MCF 10A (cell line): Measurements from ENCODE around the gene GZMM. TPM values are rescaled to one million over a fixed set of nuclear protein-coding genes. Genes with fewer than 3 reads are reported as not detected.

Experiments
- BruUV-seq: library from RNA; stranded (reverse); fragments of 400-500 nt; replicated peaks from 2 replicates; lab custom pipeline; 2021; lab: Mats Ljungman, UMichigan
- CTCF ChIA-PET: fragments of 300-600 bp; sonication (Branson Sonifier 250); formaldehyde crosslinking; extraction: SDS; loops from one replicate; lab custom pipeline; 2021; ENCODE audit warnings: antibody characterized with exemption, inconsistent platforms; lab: Yijun Ruan, JAX
- POLR2A ChIA-PET: fragments of 300-600, 350-650 bp; sonication (Branson Sonifier 250); formaldehyde crosslinking; extraction: SDS; loops from one replicate; lab custom pipeline; 2020; ENCODE audit warnings: antibody characterized with exemption, inconsistent platforms; lab: Yijun Ruan, JAX
- DNase-seq: peaks from one replicate; pipeline ENCODE4 v3.0.0-alpha.2; 2018; ENCODE audit not compliant: unreplicated experiment
- H3K27ac Mint-ChIP-seq: one replicate; pipeline ENCODE4 v1.8.0; 2022; ENCODE audit warnings: mild to moderate bottlenecking, low read depth, mixed read lengths; ENCODE audit not compliant: unreplicated experiment
- H3K27me3 Mint-ChIP-seq: one replicate; pipeline ENCODE4 v1.8.0; 2022; ENCODE audit warnings: mixed read lengths; ENCODE audit not compliant: insufficient read depth, unreplicated experiment
- H3K36me3 Mint-ChIP-seq: one replicate; pipeline ENCODE4 v1.8.0; 2022; ENCODE audit warnings: mild to moderate bottlenecking, moderate library complexity, mixed read lengths; ENCODE audit not compliant: insufficient read depth, unreplicated experiment
- H3K4me1 Mint-ChIP-seq: one replicate; pipeline ENCODE4 v1.8.0; 2022; ENCODE audit warnings: mixed read lengths; ENCODE audit not compliant: insufficient read depth, unreplicated experiment
- H3K4me3 Mint-ChIP-seq: one replicate; pipeline ENCODE4 v1.8.0; 2022; ENCODE audit warnings: mild to moderate bottlenecking, moderate library complexity, mixed read lengths; ENCODE audit not compliant: unreplicated experiment
- H3K9me3 Mint-ChIP-seq: one replicate; pipeline ENCODE4 v1.8.0; 2022; ENCODE audit warnings: mixed read lengths; ENCODE audit not compliant: unreplicated experiment
- intact Hi-C: fragments of 100-400 bp; cut with micrococcal nuclease; formaldehyde crosslinking; loops from 2 replicates; pipeline ENCODE4 v1.14.1; 2022
- total RNA-seq: library from RNA; stranded (reverse); gene quantifications from 2 replicates; pipeline ENCODE4 v1.2.3, GENCODE V29; 2022
- TF ChIP-seq, protein P1 (sequence below): fragments of 200-600 bp; IDR thresholded peaks from one replicate; pipeline ENCODE4 v1.8.0; 2022; ENCODE audit warnings: antibody characterized with exemption, mild to moderate bottlenecking; ENCODE audit not compliant: unreplicated experiment

Gene GZMM
- total RNA-seq, 1 experiment from 2014 or later, result not detected

- POLR2A ChIA-PET, result no interaction called here
- Mint-ChIP-seq H3K9me3 (no peaks in the 10 kb centered on the region), H3K4me3 (no peak overlapping the region), H3K27ac (no peak overlapping the region), H3K36me3 (no peaks in the 10 kb centered on the region), H3K27me3 (no peaks in the 10 kb centered on the region), H3K4me1 (no peaks in the 10 kb centered on the region)
- intact Hi-C loops, result no loop called here
- CTCF ChIA-PET, result no interaction called here
- no peak for DNase-seq
- BruUV-seq, result no TSS peak
- TF ChIP-seq, protein P1, sequence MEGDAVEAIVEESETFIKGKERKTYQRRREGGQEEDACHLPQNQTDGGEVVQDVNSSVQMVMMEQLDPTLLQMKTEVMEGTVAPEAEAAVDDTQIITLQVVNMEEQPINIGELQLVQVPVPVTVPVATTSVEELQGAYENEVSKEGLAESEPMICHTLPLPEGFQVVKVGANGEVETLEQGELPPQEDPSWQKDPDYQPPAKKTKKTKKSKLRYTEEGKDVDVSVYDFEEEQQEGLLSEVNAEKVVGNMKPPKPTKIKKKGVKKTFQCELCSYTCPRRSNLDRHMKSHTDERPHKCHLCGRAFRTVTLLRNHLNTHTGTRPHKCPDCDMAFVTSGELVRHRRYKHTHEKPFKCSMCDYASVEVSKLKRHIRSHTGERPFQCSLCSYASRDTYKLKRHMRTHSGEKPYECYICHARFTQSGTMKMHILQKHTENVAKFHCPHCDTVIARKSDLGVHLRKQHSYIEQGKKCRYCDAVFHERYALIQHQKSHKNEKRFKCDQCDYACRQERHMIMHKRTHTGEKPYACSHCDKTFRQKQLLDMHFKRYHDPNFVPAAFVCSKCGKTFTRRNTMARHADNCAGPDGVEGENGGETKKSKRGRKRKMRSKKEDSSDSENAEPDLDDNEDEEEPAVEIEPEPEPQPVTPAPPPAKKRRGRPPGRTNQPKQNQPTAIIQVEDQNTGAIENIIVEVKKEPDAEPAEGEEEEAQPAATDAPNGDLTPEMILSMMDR, result no peak
Measured at GRCh38 chr19:595326-596262, 51.7 kb downstream of the GZMM start.

GRCh38 chr19:596263-596655 is 52.4 kb downstream of the GZMM start:
- Mint-ChIP-seq H3K27ac (no peak overlapping the region), H3K4me3 (no peak overlapping the region), H3K4me1 (no peaks in the 10 kb centered on the region), H3K9me3 (no peaks in the 10 kb centered on the region), H3K36me3 (no peaks in the 10 kb centered on the region), H3K27me3 (no peaks in the 10 kb centered on the region)
- intact Hi-C loops, result no loop called here
- CTCF ChIA-PET, result interaction anchor here (0.6 kb wide), 1 partner anchor 440 kb away, joined by 3 read pairs; no protein-coding TSS in a partner anchor
- POLR2A ChIA-PET, result no interaction called here
- TF ChIP-seq, protein P1, result no peak
- DNase-seq, result no peak
- no TSS peak for BruUV-seq

DNA sequence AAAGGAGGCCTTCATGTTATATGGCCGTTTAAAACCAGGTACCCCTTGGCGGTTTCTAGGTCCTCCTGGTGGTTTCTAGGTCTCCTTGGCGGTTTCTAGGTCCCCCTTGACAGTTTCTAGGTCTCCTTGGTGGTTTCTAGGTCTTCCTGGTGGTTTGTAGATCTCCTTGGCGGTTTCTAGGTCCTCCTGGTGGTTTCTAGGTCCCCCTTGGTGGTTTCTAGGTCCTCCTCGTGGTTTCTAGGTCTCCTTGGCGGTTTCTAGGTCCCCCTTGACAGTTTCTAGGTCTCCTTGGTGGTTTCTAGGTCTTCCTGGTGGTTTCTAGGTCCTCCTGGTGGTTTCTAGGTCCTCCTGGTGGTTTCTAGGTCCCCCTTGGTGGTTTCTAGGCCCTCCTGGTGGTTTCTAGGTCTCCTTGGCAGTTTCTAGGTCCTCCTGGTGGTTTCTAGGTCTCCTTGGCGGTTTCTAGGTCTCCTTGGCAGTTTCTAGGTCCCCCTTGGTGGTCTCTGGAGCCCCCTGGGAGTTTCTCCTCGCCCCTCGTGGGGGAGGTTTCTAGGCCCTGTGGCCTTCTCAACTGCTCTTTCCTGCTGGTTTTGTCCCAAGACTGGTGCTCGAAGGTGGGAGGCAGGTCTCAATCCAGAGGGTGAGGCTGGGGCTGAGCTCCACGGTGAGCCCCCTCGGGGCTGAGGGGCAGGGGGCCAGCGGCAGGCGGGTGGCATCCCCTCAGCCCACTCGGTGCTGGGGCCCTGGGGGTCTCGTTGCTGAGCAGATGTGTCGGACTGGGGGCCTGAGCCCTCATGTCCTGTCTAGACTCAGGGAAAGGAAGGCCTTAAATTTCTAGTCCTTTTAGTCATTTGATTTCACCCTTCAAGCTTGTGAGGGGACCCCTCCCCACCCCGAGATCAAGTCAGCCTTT is 53.8 kb downstream of the GZMM start:
- H3K4me3 Mint-ChIP-seq, result no peak overlapping the region
- H3K4me1 Mint-ChIP-seq, result no peaks in the 10 kb centered on the region
- no peaks in the 10 kb centered on the region for H3K36me3 Mint-ChIP-seq
- H3K27me3 Mint-ChIP-seq, result no peaks in the 10 kb centered on the region
- CTCF ChIA-PET, result no interaction called here
- H3K9me3 Mint-ChIP-seq, result no peaks in the 10 kb centered on the region
- TF ChIP-seq, protein P1, result no peak
- POLR2A ChIA-PET, result no interaction called here
- BruUV-seq, result no TSS peak
- no peak for DNase-seq
- intact Hi-C loops, result no loop called here
- no peak overlapping the region for H3K27ac Mint-ChIP-seq

Other genes starting within 250 kb of the GZMM start
- 24.2 TPM in 2 replicates for gene MIER2, start 199.3 kb upstream of the GZMM start, total RNA-seq
- gene C2CD4C, start 134.9 kb upstream of the GZMM start, total RNA-seq, result 0.49 and 0.88 TPM in 2 replicates
- gene SHC2, start 83.0 kb upstream of the GZMM start, total RNA-seq, result 0.77 and 2.8 TPM in 2 replicates
- gene MADCAM1, start 47.6 kb upstream of the GZMM start, total RNA-seq, result 0.25 and 0.47 TPM in 2 replicates
- 11.9 and 12.6 TPM in 2 replicates for gene TPGS1, start 36.6 kb upstream of the GZMM start, total RNA-seq
- 49.7 and 61.3 TPM in 2 replicates for gene CDC34, start 12.3 kb upstream of the GZMM start, total RNA-seq
- 550 and 557 TPM in 2 replicates for gene BSG, start 28.5 kb downstream of the GZMM start, total RNA-seq
- gene HCN2, start 45.8 kb downstream of the GZMM start, total RNA-seq, result 0.68 and 1.2 TPM in 2 replicates
- 36.9 and 40.9 TPM in 2 replicates for gene POLRMT, start 89.5 kb downstream of the GZMM start, total RNA-seq
- not detected in 2 replicates for gene FGF22, start 95.8 kb downstream of the GZMM start, total RNA-seq
- 53.9 and 68.0 TPM in 2 replicates for gene RNF126, start 119.2 kb downstream of the GZMM start, total RNA-seq
- gene FSTL3, start 132.3 kb downstream of the GZMM start, total RNA-seq, result 172 and 183 TPM in 2 replicates
- gene PRSS57, start 151.4 kb downstream of the GZMM start, total RNA-seq, result not detected in 2 replicates
- gene PALM, start 164.9 kb downstream of the GZMM start, total RNA-seq, result 0.44 TPM in 1 of 2 replicates, not detected in the other
- gene MISP, start 207.1 kb downstream of the GZMM start, total RNA-seq, result 33.7 and 35.0 TPM in 2 replicates